GM10266 (cell line): ENCODE results near the gene CT83.

ENCODE experiments used
- DNase-seq: peaks from one replicate; pipeline ENCODE4 v3.0.0; 2012; ENCODE audit errors: extremely low spot score
- TF ChIP-seq, protein P1 (sequence below): IDR thresholded peaks from 2 replicates; pipeline ENCODE4 v1.5.1; 2012; ENCODE audit warnings: mild to moderate bottlenecking, low read depth; ENCODE audit not compliant: control insufficient read depth, insufficient read depth; ENCODE audit errors: missing control alignments

The CT83 gene

DNA sequence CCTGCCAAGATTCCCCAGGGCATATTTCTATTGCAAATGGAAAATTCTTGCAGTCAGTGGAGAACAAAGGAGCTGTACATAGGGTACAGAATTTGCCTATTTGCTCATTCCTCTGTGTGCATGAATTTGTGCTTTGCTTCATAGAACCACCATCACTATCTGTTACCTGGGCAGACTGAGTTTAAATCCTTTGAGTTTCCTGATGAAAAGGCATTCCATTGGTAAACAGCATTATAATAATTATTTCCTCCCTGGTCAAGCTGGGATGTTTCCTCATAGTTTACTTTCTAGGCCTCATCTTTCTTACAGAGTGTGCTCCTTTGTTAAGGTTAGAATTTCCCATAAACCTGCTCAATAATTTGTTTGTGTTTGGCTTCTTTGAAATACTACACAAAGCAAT, 27.2 kb downstream of the CT83 start:
- TF ChIP-seq, protein P1, sequence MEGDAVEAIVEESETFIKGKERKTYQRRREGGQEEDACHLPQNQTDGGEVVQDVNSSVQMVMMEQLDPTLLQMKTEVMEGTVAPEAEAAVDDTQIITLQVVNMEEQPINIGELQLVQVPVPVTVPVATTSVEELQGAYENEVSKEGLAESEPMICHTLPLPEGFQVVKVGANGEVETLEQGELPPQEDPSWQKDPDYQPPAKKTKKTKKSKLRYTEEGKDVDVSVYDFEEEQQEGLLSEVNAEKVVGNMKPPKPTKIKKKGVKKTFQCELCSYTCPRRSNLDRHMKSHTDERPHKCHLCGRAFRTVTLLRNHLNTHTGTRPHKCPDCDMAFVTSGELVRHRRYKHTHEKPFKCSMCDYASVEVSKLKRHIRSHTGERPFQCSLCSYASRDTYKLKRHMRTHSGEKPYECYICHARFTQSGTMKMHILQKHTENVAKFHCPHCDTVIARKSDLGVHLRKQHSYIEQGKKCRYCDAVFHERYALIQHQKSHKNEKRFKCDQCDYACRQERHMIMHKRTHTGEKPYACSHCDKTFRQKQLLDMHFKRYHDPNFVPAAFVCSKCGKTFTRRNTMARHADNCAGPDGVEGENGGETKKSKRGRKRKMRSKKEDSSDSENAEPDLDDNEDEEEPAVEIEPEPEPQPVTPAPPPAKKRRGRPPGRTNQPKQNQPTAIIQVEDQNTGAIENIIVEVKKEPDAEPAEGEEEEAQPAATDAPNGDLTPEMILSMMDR = no peak
- no peak for DNase-seq

DNA sequence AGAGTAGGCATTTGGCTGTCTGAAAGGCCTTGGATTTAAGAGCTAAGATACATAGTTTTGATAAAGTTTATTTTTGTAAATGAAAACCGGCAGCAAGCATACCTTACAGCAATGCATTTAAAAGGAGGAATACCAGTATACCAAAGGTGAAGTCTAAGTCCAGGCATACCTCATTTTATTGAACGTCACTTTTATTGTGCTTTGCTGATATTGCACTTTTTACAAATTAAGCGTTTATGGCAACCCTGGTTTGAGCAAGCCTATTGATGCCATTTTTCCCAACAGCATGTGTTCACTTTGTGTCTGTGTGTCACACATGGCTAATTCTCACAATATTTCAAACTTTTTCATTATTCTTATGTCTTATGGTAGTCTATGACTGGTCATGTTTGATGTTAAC, 34.8 kb downstream of the CT83 start:
- DNase-seq = no peak
- TF ChIP-seq, protein P1 = no peak

DNA sequence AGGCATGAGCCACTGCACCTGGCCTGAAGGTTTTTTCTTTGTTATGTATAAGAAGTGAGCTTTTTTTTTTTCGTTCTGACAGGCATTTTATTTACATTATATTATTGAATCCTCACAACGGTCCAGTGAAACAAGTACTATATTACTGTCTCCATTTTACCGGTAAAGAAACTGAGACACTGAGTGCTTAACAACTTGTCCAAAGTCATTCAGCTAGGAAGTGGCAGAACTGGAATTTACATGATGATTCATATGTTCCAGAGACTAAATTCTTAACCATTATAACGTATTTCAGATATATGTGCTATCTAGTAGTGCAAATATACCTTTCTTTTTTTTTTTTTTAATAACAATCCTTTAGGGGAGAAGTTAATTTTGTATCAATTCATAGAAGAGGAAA, 44.8 kb downstream of the CT83 start:
- DNase-seq = no peak
- TF ChIP-seq, protein P1 = no peak

DNA sequence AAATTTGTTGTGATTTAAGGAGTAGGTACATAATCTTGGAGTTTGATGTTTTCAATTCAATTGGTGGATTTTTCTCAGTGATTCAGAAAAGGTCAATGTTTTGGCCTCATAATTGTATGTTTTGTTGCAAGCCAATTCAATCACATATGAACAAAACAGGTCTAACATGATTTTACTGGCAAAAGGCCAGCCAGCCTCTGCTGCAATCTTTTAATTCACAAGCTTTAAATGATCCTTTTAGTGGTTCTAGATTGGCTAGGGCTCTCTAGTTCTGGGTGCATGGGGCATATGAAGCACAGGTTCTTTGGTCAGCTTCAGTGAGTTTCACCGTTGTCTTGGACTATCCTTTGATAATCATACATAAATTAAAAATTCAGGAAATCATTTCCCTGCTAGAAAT, 45.6 kb downstream of the CT83 start:
- TF ChIP-seq, protein P1 = no peak
- DNase-seq = no peak

DNA sequence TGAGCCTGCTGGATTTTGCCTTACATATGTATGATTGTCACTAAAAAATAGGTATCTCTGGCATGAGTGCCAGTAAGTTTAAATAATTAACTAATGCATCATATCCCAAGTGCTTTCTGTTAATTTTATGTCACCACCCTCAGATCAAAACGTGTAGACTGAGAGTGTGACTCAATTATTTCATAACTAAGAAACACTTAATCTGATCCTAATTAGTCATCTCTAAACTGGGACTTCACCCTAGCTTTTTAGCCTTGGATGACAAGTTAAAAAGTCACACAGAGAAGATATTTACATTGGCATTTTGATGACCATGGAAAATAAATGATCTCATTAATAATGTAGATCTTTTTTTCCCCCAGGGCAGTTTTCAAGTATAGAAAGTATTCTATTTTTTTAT, 49.5 kb downstream of the CT83 start:
- TF ChIP-seq, protein P1 = no peak
- DNase-seq = no peak
